Uterus (tissue), 2 donors: ENCODE measurements around the gene TSHZ2.

ENCODE experiments used
- CTCF ChIP-seq, 4 experiments: fragments of 200-600 bp in 2 of 4; fragments of 450-650 bp in 2 of 4; sonication (generic) in 2 of 4; IDR thresholded peaks; one replicate each; pipeline ENCODE4 v1.5.1; 2016 to 2019; ENCODE audit warnings: antibody characterized with exemption in 4 of 4, mild to moderate bottlenecking in 2 of 4, moderate library complexity in 1 of 4
- POLR2A ChIP-seq, 2 donors: fragments of 450-650 bp; IDR thresholded peaks; one replicate each; pipeline ENCODE4 v1.6.1; 2016; ENCODE audit warnings: antibody characterized with exemption in 2 of 2, mild to moderate bottlenecking in 1 of 2, moderate library complexity in 1 of 2

DNA sequence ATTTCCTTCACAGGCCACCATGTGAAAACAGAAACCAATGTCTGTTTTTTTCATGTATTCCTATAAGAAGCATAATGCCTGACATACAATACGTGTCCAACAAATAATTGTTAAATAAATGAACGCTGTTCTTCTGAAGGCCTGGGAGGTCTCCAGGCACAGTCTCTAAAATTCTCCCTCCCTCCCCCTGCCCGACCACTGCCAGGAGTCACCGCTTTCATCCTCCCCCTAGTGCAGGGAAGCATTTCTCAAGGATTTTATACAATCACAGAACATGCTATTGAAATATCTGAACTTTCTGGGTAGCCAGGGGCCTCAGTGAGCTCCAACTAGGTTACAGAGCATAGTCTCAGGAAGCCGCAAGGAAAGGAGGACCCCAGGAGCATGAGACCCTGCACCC lies 526.2 kb downstream of the TSHZ2 start:
- no peak for TF ChIP-seq CTCF (IDR thresholded peaks at IDR 0.05)
- TF ChIP-seq POLR2A (IDR thresholded peaks at IDR 0.05): no peak
